GM08714 (cell line): ENCODE results near the gene ELL.

Experiments used
- H3K4me3 ChIP-seq: fragments of 200-500 bp; sonication (Bioruptor generic); 2 replicates; pipeline ENCODE4 v1.5.1; 2014; ENCODE audit warnings: mild to moderate bottlenecking, low read length, inconsistent platforms
- ZNF274 ChIP-seq: IDR thresholded peaks from 2 replicates; pipeline ENCODE4 v1.6.1; 2012; ENCODE audit warnings: mild to moderate bottlenecking, low read depth, low read length

ELL gene

DNA sequence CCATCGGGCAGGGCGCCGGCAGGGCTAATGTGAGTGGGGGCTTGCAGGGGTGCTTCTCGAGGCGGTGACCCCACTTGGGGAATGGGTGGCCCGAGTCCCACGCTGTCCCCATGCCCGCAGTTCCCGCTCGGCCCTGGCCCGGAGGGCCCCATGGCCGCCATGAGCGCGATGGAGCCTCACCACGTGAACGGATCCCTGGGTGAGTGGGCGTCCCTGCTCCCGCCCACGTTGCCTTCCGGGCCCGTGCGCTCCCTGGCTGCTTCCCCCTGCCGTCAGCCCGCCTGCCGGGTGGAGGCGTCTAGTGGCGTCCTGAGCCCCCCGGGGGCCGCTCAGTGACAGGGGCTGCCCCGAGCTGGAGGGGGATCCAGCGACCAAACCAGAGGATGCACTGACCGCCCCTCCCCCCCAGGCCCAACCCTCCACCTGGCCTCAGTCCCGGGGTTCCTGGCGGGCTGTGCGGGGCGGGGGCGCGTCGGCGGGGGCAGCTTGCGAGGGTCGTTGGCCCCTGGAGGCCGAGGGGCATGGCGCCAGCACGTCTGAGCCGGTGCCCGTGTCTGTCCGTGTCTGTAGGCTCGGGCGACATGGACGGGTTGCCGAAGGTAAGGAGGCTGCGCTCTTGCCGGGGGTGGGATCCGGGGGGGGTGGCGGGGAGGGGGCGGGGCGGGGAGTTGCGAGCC is 88.7 kb downstream of the ELL start:
- H3K4me3 ChIP-seq, result peak overlapping the region; percentile 54; the same call in 1 of the 2 replicates
- no peak for TF ChIP-seq ZNF274

- H3K4me3 ChIP-seq, result peak overlapping the region; percentile 54; the same call in 1 of the 2 replicates
- TF ChIP-seq ZNF274, result no peak
Observed at GRCh38 chr19:18432275-18433014, 89.4 kb downstream of the ELL start.

DNA sequence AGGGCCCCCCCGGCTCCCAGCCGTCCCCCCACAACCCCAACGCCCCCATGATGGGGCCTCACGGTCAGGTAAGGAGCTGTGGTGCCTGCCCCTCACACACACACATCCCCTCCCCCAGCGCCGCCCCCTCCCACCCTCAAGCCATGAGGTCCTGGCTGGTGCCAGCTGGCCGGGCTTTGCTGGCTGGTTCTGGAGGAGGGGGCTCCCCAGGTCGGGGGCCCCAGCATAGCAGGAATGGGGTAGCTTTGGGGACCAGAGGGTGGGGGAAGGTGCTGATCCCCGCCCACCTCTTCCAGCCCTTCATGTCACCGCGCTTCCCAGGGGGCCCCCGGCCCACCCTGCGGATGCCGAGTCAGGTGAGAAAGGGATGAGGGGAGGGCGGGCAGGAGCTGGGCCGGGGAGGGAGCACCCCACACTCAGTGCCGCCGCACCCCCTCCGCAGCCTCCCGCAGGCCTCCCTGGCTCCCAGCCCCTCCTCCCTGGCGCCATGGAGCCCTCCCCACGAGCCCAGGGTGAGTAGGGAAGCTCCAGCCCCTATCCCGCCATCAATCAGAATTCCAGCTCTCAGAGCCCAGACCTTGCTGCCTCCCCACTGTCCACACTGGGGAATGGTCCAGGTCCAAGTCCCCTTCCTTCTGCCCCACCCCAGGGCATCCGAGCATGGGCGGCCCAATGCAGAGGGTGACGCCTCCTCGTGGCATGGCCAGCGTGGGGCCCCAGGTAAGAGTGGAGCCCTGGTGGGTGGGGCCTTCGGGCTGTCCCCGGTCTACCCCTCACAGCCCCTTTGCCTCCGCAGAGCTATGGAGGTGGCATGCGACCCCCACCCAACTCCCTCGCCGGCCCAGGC is 90.3 kb downstream of the ELL start:
- no peak for TF ChIP-seq ZNF274
- H3K4me3 ChIP-seq, result no peak overlapping the region

DNA sequence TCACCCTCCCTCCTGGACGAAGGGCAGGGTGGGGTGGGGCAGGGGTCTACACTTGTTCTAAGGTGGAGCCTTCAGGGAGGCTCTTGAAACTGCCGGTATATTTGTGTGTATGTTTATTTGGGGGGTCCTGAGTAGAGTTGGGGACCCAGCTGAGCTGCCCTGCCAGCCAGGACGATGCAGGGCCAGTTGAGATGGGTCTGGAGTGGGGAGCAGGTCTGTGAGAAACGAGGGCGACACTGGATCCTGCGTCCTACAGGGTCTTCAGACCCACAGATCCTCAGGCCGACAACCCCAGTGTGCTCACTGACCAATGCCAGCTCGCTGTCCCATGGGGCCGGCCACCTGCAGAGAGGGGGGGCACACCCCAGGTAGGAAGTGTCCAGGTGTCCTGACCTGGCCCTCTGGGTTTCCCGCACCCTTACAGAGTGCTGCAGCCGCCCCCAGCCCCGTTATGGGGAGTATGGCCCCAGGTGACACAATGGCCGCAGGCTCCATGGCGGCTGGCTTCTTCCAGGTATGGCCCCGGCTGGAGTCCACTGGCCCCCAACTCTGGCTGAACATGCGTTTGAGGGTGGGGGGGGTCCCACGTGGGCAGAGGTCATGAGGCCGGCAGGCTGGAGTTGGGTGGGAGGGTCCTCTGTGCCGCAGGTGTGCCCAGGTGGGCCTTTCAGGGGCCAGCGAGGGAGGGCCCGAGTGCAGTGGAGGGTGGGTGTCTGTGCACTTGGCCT is 91.3 kb downstream of the ELL start:
- H3K4me3 ChIP-seq, result no peak overlapping the region
- no peak for TF ChIP-seq ZNF274

DNA sequence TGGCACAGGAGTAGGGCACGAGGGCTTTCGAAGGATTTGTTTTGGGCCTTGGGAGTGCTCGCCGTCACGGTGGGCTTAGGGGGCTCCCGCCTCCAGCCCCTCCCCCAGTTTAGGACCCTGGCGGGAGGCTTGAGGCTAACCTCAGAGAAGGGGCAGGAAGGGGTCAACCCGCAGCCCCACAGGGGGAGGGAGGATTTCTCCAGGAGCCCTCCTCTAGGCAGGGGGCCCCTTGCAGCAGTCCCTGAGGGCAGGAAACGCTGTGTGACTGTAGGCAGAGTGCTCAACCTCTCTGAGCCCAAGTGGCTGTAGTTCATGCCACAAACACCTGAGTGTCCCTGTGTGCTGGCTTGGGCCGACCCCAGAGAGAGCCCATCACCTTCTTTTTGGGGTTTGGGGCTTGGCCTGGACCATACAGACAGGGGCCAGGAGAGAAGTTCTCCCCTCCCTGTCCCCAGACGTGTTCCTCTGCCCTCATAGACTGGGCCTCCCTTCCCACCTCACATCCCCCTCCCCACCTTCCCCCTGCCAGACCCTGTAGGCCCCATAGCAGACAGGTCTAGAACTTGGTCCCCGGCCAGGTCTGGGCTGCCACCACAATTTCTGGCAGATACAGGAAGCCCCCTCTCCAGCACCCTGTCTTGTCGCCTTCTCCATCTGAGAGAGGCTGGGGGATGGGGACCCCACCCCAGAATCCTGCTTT is 92.0 kb downstream of the ELL start:
- H3K4me3 ChIP-seq, result peak overlapping the region; percentile 24; the same call in 1 of the 2 replicates
- TF ChIP-seq ZNF274, result no peak

- peak overlapping the region; percentile 25; the same call in 1 of the 2 replicates for H3K4me3 ChIP-seq
- no peak for TF ChIP-seq ZNF274
Observed at GRCh38 chr19:18428787-18429674, 92.8 kb downstream of the ELL start.

DNA sequence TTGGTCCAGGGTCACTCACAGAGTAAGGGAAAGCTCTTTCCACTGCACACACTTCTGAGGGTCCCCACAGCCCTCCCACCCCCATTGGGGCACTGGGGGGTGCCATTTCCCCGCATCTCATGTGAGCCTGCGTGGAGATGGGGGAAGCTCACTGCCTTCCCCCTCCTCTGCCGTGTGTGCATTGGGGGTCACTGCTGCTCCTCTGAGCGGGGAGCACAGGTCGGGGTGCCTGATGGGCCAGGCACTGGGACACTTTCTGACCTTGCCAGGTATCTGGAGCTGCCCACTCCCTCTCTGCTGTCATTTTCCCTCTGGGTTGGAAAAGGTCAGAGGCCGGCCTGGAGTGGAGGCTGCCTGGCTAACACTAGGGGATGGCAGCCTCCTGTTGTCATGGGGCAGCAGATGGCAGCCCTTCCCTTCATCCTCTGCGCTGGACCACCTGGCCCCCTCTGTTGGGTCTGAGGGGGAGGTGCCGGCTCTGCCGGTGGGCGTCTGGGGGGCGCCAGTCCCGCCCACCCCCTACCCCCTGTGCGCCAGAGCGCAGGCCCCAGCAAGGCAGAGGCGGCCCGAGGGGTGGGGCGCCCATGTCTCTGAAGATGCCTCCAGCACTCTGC is 93.6 kb downstream of the ELL start:
- H3K4me3 ChIP-seq, result no peak overlapping the region
- no peak for TF ChIP-seq ZNF274

DNA sequence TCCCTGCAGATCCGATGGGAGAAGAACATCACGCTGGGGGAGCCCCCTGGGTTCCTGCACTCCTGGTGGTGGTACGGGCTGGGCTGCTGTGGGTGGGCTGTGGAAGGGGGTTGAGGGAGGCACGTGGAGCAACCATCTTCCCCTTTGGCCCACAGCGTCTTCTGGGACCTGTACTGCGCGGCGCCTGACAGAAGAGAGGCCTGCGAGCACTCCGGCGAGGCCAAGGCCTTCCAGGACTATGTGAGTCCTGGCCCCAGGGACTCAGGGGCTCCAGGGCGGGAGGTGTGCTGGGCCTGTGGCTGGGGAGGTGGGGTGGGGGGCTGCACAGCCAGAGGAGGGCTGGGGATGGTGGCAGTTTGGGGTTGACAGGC is 94.1 kb downstream of the ELL start:
- H3K4me3 ChIP-seq, result no peak overlapping the region
- TF ChIP-seq ZNF274, result no peak

DNA sequence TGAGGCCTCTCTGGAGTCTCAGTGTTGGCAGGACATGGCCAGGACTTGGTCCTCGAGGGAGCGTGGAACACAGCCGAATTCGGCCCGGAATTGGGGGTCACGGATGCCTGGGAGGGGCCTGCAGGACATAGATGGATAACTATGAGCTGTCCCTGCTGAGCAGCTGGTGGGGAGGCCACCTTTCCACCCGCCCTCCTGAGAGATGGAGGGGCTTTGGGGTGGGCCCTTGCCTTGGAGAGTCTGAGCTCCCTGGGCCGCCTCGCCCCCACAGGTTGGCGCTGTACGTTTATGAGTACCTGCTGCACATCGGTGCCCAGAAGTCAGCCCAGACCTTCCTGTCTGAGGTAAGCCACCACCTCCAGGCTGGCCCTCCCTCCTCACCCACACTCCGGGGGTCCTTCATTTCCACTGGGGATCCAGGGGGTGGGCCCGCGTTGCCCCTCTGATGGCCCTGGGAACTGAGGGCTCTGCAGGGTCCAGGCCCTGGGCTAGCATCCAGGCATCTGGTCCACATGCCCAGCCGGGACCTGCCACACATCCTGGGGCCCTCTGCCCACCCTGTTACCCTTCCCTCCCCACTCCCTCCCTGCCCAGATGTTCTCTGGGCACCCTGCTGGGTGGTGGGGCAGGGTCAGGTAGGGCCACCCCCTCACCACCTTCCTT is 94.7 kb downstream of the ELL start:
- H3K4me3 ChIP-seq, result no peak overlapping the region

DNA sequence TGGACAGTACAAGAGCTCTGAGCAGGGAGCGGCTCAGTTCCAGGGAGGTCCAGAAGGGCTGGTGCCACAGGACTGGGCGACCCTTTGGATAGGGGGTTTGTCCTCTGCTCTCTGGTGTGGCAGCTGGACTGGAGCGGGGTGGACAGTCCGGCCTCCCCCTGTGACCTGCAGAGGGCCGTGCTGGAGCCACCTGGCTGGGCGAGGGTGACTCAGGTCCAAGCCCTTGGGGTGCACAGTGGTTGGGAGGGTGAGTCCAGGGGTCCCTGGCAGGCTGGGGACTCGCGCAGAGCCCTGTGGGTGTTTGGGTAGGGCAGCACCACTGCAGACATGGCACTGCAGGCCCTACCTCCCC is 95.5 kb downstream of the ELL start:
- TF ChIP-seq ZNF274, result no peak
- H3K4me3 ChIP-seq, result no peak overlapping the region

More for the DNA sequence above, 94.7 kb downstream of the ELL start:
- no peak for TF ChIP-seq ZNF274

DNA sequence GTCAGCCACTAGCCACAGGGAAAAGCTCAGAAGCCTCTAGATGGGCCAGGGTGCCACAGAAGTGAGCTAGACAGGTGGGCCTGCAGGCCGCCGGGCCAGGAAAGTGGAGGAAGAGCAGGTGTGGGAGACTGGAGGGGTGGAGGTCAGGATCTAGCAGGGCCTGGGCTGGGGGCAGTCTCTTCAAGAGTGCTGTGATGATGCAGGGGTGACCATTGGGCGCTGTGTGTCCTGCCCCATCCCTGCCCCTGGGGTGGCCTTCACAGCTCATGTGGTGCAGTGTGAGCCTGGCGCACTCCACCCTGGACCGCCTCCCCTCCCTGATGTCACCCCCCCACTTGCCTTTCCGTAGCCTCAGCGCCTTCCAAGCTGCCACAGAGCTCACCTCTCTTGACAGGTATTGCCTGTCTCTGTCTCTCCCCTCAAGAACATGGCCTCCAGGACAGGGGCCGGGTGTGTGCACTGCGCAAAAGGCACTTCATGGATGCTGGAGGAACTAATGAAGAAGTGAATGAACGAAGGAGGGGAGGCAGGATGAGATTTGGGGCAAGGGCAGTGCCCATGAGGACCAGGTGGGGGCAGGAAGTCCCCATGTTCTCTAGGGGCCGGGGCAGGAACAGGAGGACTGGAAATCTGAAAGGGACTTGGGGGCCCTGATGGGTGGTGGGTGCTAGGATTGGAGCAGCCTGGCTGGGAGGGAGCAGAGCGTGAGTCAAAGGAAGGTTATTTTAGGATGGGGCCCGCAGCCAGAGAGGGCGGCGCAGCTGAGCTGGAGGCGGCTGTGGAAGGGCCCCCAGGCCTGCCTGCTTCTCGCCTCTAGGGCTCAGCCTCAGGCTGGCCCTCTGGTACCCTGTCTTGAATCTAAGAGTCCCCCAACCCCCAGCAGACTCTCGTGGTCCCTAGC is 96.1 kb downstream of the ELL start:
- H3K4me3 ChIP-seq, result no peak overlapping the region
- no peak for TF ChIP-seq ZNF274
